ENCODE results near the gene METTL8. TPM values are rescaled to one million over a fixed set of nuclear protein-coding genes. Genes with fewer than 3 reads are reported as not detected.

The METTL8 gene
- total RNA-seq, 2 donors from 2014 or later, result 11.0 to 23.1 TPM

DNA sequence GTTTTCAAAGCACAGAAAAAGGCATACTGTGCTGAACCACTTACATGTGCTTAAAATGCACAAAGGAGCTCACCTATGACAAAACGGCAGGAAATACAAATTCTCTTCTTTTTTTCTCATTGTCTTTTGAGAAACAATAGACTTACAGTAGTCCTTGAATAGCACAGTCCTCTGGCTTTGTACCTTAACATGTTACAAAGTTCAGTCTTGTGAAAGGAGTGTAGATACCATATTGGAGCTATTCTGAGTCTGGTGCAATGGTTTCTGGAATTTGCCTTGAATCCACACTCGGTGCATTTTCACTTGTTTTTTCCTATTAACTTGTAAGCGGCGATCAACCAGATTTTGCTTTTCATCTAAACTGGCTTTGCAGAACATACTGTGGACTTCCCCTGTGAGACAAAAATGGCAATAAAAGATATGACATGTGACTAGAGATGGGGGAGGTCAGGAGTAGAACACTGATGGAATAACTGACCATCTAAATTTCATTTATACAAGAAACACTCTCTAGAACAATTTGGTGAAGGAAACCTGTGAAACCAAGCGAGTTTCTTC, 109.7 kb downstream of the METTL8 start:
- H3K36me3 ChIP-seq, result no peaks in the 10 kb centered on the region
- H3K4me1 ChIP-seq (ENCODE audit: control insufficient read depth in 1 of 2, low read depth in 2 of 2), result peaks cover 2 to 14% of the 10 kb centered on the region in 2 donors
- TF ChIP-seq, protein P1, sequence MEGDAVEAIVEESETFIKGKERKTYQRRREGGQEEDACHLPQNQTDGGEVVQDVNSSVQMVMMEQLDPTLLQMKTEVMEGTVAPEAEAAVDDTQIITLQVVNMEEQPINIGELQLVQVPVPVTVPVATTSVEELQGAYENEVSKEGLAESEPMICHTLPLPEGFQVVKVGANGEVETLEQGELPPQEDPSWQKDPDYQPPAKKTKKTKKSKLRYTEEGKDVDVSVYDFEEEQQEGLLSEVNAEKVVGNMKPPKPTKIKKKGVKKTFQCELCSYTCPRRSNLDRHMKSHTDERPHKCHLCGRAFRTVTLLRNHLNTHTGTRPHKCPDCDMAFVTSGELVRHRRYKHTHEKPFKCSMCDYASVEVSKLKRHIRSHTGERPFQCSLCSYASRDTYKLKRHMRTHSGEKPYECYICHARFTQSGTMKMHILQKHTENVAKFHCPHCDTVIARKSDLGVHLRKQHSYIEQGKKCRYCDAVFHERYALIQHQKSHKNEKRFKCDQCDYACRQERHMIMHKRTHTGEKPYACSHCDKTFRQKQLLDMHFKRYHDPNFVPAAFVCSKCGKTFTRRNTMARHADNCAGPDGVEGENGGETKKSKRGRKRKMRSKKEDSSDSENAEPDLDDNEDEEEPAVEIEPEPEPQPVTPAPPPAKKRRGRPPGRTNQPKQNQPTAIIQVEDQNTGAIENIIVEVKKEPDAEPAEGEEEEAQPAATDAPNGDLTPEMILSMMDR (IDR thresholded peaks at IDR 0.05), result no peak
- no peaks in the 10 kb centered on the region for H3K27me3 ChIP-seq (replicated peaks; ENCODE audit: insufficient read depth)
- no peaks in the 10 kb centered on the region for H3K9me3 ChIP-seq
- H3K4me3 ChIP-seq, result no peak overlapping the region
- ATAC-seq (ENCODE audit: insufficient number of reproducible peaks, low FRiP score, low read depth), result no peak
- no peak for DNase-seq (ENCODE audit: low spot score)
- no peak overlapping the region for H3K27ac ChIP-seq

DNA sequence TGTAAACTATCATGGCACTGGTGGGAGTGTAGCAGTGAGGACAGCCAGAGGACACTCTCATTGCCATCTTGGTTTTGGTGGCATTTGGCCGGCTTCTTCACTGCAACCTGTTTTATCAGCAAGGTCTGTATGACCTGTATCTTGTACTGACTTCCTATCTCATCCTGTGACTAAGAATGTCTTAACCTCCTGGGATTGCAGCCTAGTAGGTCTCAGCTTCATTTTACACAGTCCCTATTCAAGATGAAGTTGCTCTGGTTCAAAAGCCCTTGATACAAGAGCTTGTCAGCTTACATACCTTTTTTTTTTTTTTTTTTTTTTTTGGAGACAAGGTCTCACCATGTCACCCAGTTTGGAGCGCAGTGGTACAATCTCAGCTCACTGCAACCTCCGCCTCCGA, 110.9 kb downstream of the METTL8 start:
- Histone ChIP-seq H3K4me1 (ENCODE audit: control insufficient read depth in 1 of 2, low read depth in 2 of 2) (peaks cover 10 to 24% of the 10 kb centered on the region in 2 donors), H3K4me3 (no peak overlapping the region), H3K27ac (no peak overlapping the region), H3K9me3 (no peaks in the 10 kb centered on the region), H3K27me3 (replicated peaks; ENCODE audit: insufficient read depth) (no peaks in the 10 kb centered on the region), H3K36me3 (no peaks in the 10 kb centered on the region)
- TF ChIP-seq, protein P1 (IDR thresholded peaks at IDR 0.05), result no peak
- DNase-seq (ENCODE audit: low spot score) (no peak), ATAC-seq (ENCODE audit: insufficient number of reproducible peaks, low FRiP score, low read depth) (no peak)

DNA sequence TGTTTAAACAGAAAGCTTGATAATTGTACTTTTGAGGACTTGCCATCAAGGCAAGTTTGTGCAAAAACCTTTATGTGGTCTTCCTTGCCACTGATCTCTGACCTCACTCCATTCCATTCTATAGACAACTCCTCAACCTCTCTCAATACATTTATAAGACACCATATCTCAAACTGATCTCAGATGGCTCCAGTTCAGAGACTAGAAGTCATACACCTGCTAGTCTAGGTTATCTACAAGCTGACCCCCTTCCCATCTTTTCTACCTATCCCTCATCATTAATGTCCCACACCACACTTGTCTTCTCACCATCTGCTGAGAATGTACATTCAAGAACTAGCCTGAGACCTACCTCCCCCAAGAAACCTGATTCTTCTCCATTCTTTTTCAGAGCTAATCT, 113.1 kb downstream of the METTL8 start:
- Histone ChIP-seq H3K27me3 (replicated peaks; ENCODE audit: insufficient read depth) (no peaks in the 10 kb centered on the region), H3K4me1 (ENCODE audit: control insufficient read depth in 1 of 2, low read depth in 2 of 2) (peaks cover 10 to 24% of the 10 kb centered on the region in 2 donors)

DNA sequence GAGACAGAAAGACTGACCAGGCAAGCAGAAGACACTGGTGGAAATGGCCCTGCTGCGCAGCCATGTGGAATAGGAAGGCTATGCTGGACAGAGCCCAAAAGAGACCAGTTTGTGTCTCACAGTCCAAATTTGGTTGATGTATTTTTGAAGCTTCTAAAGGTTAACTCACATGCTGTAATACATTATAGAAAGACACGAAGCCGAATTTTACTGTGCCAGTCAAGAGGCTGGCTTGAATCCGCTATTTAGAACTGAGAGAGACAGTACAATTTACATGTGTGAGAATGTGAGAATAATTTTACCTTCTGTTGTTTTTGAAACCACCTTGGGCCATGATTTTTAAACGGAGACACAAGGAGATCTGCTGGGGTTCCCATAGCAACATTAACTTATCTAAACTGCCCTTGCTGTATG, 113.6 kb downstream of the METTL8 start:
- TF ChIP-seq, protein P1 (IDR thresholded peaks at IDR 0.05), result no peak
- no peak for ATAC-seq (ENCODE audit: insufficient number of reproducible peaks, low FRiP score, low read depth)
- H3K36me3 ChIP-seq, result no peaks in the 10 kb centered on the region
- no peak for DNase-seq (ENCODE audit: low spot score)
- H3K27me3 ChIP-seq (replicated peaks; ENCODE audit: insufficient read depth), result no peaks in the 10 kb centered on the region
- H3K27ac ChIP-seq, result no peak overlapping the region
- peaks cover 10 to 24% of the 10 kb centered on the region in 2 donors for H3K4me1 ChIP-seq (ENCODE audit: control insufficient read depth in 1 of 2, low read depth in 2 of 2)
- no peak overlapping the region for H3K4me3 ChIP-seq
- H3K9me3 ChIP-seq, result no peaks in the 10 kb centered on the region

More for the DNA sequence above, 113.1 kb downstream of the METTL8 start:
- TF ChIP-seq, protein P1 (IDR thresholded peaks at IDR 0.05), result no peak
- no peaks in the 10 kb centered on the region for H3K36me3 ChIP-seq
- ATAC-seq (ENCODE audit: insufficient number of reproducible peaks, low FRiP score, low read depth) (no peak), DNase-seq (ENCODE audit: low spot score) (no peak)
- H3K4me3 ChIP-seq, result no peak overlapping the region
- no peaks in the 10 kb centered on the region for H3K9me3 ChIP-seq
- H3K27ac ChIP-seq, result no peak overlapping the region

DNA sequence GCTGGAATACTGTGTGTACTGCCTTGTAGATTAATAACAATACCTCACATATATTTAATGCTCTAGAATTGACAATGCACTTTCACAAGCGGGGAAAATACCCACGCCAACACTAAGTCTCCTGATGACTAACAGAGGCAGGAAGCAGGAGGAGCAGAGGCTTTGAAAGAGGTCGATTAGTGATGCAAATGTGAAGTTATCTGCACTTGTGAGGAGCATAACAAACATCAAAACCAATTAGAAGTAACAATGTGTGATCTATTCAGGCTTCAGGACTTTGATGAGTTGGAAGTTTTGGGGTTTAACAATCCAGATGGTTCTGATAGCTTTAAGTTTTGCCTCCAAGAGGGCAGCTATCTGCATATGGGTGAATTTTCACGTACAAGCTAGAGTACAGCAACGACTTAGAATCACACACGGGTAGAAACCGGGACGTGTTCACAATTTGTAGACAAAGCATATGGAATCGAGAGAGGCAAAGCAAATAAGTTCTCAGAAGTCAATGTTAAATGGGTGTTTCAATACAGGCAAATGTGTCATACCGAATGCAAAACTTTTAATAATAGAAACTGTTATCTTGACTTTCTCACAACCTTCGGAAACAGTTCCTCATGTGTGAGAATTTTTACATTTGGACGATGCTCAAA, 114.5 kb downstream of the METTL8 start:
- no peaks in the 10 kb centered on the region for H3K9me3 ChIP-seq
- no peak overlapping the region for H3K4me3 ChIP-seq
- H3K4me1 ChIP-seq (ENCODE audit: control insufficient read depth in 1 of 2, low read depth in 2 of 2), result peaks cover 10 to 24% of the 10 kb centered on the region in 2 donors
- no peak for DNase-seq (ENCODE audit: low spot score)
- ATAC-seq (ENCODE audit: insufficient number of reproducible peaks, low FRiP score, low read depth), result no peak
- peak overlapping the region in 1 of 2 donors; percentile 49 for H3K27ac ChIP-seq
- TF ChIP-seq, protein P1 (IDR thresholded peaks at IDR 0.05), result no peak
- H3K36me3 ChIP-seq, result no peaks in the 10 kb centered on the region
- H3K27me3 ChIP-seq (replicated peaks; ENCODE audit: insufficient read depth), result no peaks in the 10 kb centered on the region
